Panc1 (cell line): ENCODE data around the gene CYP27C1. TPM values are rescaled to one million over a fixed set of nuclear protein-coding genes. Genes with fewer than 3 reads are reported as not detected.

Source experiments
- ATAC-seq: fragments of 200-7000 bp; cut with Tn5 transposase; 2 replicates; pipeline ENCODE4 v1.9.1; 2020; ENCODE audit warnings: mild to moderate bottlenecking, moderate library complexity
- BruUV-seq: library from RNA; stranded (reverse); fragments of 400-500 nt; replicated peaks from 2 replicates; lab custom pipeline; 2021; lab: Mats Ljungman, UMichigan
- CTCF ChIA-PET: fragments of 300-600 bp; sonication (Branson Sonifier 250); formaldehyde crosslinking; loops from one replicate; lab custom pipeline; 2022; ENCODE audit warnings: antibody characterized with exemption; lab: Charles Lee
- POLR2A ChIA-PET: fragments of 300-600 bp; sonication (Branson Sonifier 250); formaldehyde crosslinking; loops from one replicate; lab custom pipeline; 2022; ENCODE audit warnings: antibody characterized with exemption; lab: Charles Lee
- DNase-seq: peaks from one replicate; pipeline ENCODE4 v3.0.0-alpha.2; 2010; ENCODE audit warnings: low read depth, low spot score
- H3K27ac ChIP-seq: 2 replicates; pipeline ENCODE4 v1.5.1; 2011; ENCODE audit warnings: mild to moderate bottlenecking, low read length, inconsistent platforms
- H3K27me3 ChIP-seq: fragments of 200-500 bp; sonication (Bioruptor generic); 2 replicates; pipeline ENCODE4 v1.6.0; 2014; ENCODE audit warnings: low read length, inconsistent platforms; ENCODE audit not compliant: control insufficient read depth, insufficient read depth
- H3K36me3 ChIP-seq: fragments of 200-500 bp; sonication (Bioruptor generic); 2 replicates; pipeline ENCODE4 v1.5.1; 2014; ENCODE audit warnings: inconsistent platforms, mild to moderate bottlenecking, low read length, moderate library complexity; ENCODE audit not compliant: control insufficient read depth, insufficient read depth
- H3K4me1 ChIP-seq: 2 replicates; pipeline ENCODE4 v1.5.1; 2011; ENCODE audit warnings: inconsistent platforms, mild to moderate bottlenecking, low read length, moderate library complexity; ENCODE audit not compliant: control insufficient read depth, insufficient read depth
- H3K4me3 ChIP-seq, 2 experiments: 2 replicates each; pipeline ENCODE4 v1.5.1; 2011 to 2012; ENCODE audit warnings: low read depth in 2 of 2, low read length in 2 of 2, mild to moderate bottlenecking in 2 of 2, inconsistent platforms in 1 of 2, moderate library complexity in 1 of 2
- H3K9me3 ChIP-seq: fragments of 200-500 bp; sonication (Bioruptor generic); 2 replicates; pipeline ENCODE4 v1.5.1; 2014; ENCODE audit warnings: low read depth, mild to moderate bottlenecking, inconsistent platforms, low read length, moderate library complexity; ENCODE audit not compliant: control insufficient read depth, insufficient read depth
- POLR2AphosphoS5 ChIP-seq: IDR thresholded peaks from 2 replicates; pipeline ENCODE4 v1.6.1; 2012; ENCODE audit warnings: mild to moderate bottlenecking, low read depth, low read length, moderate library complexity
- SIN3A ChIP-seq: IDR thresholded peaks from 2 replicates; pipeline ENCODE4 v1.6.1; 2012; ENCODE audit warnings: low read depth, mild to moderate bottlenecking, low read length, moderate library complexity, borderline replicate concordance; ENCODE audit not compliant: insufficient read depth
- TCF7L2 ChIP-seq: IDR thresholded peaks from 2 replicates; pipeline ENCODE4 v1.6.1; 2011; ENCODE audit warnings: mild to moderate bottlenecking, low read depth, low read length, inconsistent platforms
- in situ Hi-C: cut with HindIII; loops from 2 replicates; pipeline ENCODE4 v1.10.0; 2016; ENCODE audit warnings: low sequenced_read_pairs, low pct_unique_long_range_greater_than_20kb
- intact Hi-C: fragments of 100-400 bp; cut with micrococcal nuclease; formaldehyde crosslinking; loops from one replicate; pipeline ENCODE4 v1.10.0; 2022; ENCODE audit not compliant: unreplicated experiment
- total RNA-seq: library from RNA; stranded (reverse); gene quantifications from one replicate; pipeline ENCODE4 v1.2.1, GENCODE V29; 2021; ENCODE audit not compliant: unreplicated experiment
- TF ChIP-seq, protein P1 (sequence below), 2 experiments: IDR thresholded peaks; 2 replicates each; pipeline ENCODE4 v1.6.1; 2011 to 2012; ENCODE audit warnings: low read depth in 2 of 2, control low read depth in 1 of 2, low read length in 1 of 2, mild to moderate bottlenecking in 1 of 2, moderate library complexity in 1 of 2; ENCODE audit not compliant: insufficient read depth in 1 of 2
- TF ChIP-seq, protein P2 (sequence below): fragments of 450-650 bp; IDR thresholded peaks from 2 replicates; pipeline ENCODE4 v1.5.1; 2017; ENCODE audit warnings: mild to moderate bottlenecking

The CYP27C1 gene
- total RNA-seq, 1 experiment from 2014 or later: 5.7 TPM

GRCh38 chr2:127174136-127174535 lies 46.0 kb downstream of the CYP27C1 start:
- no peaks in the 10 kb centered on the region for H3K36me3 ChIP-seq
- H3K9me3 ChIP-seq: no peaks in the 10 kb centered on the region
- in situ Hi-C loops: no loop called here
- H3K4me1 ChIP-seq: peaks cover 4% of the 10 kb centered on the region; the same call in 1 of the 2 replicates
- ATAC-seq (peak; percentile 70), DNase-seq (no peak)
- H3K27me3 ChIP-seq: no peaks in the 10 kb centered on the region
- TF ChIP-seq, protein P1, sequence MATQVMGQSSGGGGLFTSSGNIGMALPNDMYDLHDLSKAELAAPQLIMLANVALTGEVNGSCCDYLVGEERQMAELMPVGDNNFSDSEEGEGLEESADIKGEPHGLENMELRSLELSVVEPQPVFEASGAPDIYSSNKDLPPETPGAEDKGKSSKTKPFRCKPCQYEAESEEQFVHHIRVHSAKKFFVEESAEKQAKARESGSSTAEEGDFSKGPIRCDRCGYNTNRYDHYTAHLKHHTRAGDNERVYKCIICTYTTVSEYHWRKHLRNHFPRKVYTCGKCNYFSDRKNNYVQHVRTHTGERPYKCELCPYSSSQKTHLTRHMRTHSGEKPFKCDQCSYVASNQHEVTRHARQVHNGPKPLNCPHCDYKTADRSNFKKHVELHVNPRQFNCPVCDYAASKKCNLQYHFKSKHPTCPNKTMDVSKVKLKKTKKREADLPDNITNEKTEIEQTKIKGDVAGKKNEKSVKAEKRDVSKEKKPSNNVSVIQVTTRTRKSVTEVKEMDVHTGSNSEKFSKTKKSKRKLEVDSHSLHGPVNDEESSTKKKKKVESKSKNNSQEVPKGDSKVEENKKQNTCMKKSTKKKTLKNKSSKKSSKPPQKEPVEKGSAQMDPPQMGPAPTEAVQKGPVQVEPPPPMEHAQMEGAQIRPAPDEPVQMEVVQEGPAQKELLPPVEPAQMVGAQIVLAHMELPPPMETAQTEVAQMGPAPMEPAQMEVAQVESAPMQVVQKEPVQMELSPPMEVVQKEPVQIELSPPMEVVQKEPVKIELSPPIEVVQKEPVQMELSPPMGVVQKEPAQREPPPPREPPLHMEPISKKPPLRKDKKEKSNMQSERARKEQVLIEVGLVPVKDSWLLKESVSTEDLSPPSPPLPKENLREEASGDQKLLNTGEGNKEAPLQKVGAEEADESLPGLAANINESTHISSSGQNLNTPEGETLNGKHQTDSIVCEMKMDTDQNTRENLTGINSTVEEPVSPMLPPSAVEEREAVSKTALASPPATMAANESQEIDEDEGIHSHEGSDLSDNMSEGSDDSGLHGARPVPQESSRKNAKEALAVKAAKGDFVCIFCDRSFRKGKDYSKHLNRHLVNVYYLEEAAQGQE (IDR thresholded peaks at IDR 0.05; ENCODE audit: insufficient read depth in 1 of 2, low read depth in 2 of 2, low read length in 1 of 2): no peak
- TF ChIP-seq POLR2AphosphoS5: no peak
- TF ChIP-seq SIN3A: no peak
- no peak for TF ChIP-seq TCF7L2
- TF ChIP-seq, protein P2, sequence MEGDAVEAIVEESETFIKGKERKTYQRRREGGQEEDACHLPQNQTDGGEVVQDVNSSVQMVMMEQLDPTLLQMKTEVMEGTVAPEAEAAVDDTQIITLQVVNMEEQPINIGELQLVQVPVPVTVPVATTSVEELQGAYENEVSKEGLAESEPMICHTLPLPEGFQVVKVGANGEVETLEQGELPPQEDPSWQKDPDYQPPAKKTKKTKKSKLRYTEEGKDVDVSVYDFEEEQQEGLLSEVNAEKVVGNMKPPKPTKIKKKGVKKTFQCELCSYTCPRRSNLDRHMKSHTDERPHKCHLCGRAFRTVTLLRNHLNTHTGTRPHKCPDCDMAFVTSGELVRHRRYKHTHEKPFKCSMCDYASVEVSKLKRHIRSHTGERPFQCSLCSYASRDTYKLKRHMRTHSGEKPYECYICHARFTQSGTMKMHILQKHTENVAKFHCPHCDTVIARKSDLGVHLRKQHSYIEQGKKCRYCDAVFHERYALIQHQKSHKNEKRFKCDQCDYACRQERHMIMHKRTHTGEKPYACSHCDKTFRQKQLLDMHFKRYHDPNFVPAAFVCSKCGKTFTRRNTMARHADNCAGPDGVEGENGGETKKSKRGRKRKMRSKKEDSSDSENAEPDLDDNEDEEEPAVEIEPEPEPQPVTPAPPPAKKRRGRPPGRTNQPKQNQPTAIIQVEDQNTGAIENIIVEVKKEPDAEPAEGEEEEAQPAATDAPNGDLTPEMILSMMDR: no peak; the same call in 1 of the 2 replicates
- no peak overlapping the region for H3K27ac ChIP-seq
- H3K4me3 ChIP-seq: no peak overlapping the region
- BruUV-seq: no TSS peak
- ChIA-PET POLR2A (no interaction called here), CTCF (interaction anchor here (0.8 kb wide), 1 partner anchor 203 kb away, joined by 3 read pairs; no protein-coding TSS in a partner anchor)
- intact Hi-C loops: loop anchor here (10.0 kb wide), 1 partner anchor 109 kb away; no protein-coding TSS in a partner anchor

- no peak for ATAC-seq
- intact Hi-C loops (loop anchor here (10.0 kb wide), 1 partner anchor 108 kb away; no protein-coding TSS in a partner anchor), in situ Hi-C loops (no loop called here)
- no peak overlapping the region for H3K27ac ChIP-seq
- no peaks in the 10 kb centered on the region for H3K36me3 ChIP-seq
- BruUV-seq: no TSS peak
- H3K4me1 ChIP-seq: peaks cover 4% of the 10 kb centered on the region; the same call in 1 of the 2 replicates
- no peak for DNase-seq
- ChIA-PET POLR2A (no interaction called here), CTCF (no interaction called here)
- H3K27me3 ChIP-seq: no peaks in the 10 kb centered on the region
- TF ChIP-seq, protein P1 (IDR thresholded peaks at IDR 0.05; ENCODE audit: insufficient read depth in 1 of 2, low read depth in 2 of 2, low read length in 1 of 2): no peak
- TF ChIP-seq SIN3A: no peak
- TF ChIP-seq POLR2AphosphoS5: no peak
- TF ChIP-seq, protein P2: no peak
- no peak for TF ChIP-seq TCF7L2
- no peak overlapping the region for H3K4me3 ChIP-seq
- H3K9me3 ChIP-seq: no peaks in the 10 kb centered on the region
Measured at GRCh38 chr2:127173057-127173456, 47.0 kb downstream of the CYP27C1 start.
